Activated CD8-positive, alpha-beta memory T cell treated with anti-CD3 and anti-CD28 coated beads for 24 hours (primary cell): Measurements from ENCODE around the gene CD19.
"Not testable (repeated sequence)": the region's sequence is repeated elsewhere in the genome, so short reads cannot be mapped to it uniquely, and the experiment has no call there.

Experiments used
- DNase-seq: peaks from one replicate; pipeline ENCODE4 v3.0.0-alpha.2; 2020

Gene CD19

DNA sequence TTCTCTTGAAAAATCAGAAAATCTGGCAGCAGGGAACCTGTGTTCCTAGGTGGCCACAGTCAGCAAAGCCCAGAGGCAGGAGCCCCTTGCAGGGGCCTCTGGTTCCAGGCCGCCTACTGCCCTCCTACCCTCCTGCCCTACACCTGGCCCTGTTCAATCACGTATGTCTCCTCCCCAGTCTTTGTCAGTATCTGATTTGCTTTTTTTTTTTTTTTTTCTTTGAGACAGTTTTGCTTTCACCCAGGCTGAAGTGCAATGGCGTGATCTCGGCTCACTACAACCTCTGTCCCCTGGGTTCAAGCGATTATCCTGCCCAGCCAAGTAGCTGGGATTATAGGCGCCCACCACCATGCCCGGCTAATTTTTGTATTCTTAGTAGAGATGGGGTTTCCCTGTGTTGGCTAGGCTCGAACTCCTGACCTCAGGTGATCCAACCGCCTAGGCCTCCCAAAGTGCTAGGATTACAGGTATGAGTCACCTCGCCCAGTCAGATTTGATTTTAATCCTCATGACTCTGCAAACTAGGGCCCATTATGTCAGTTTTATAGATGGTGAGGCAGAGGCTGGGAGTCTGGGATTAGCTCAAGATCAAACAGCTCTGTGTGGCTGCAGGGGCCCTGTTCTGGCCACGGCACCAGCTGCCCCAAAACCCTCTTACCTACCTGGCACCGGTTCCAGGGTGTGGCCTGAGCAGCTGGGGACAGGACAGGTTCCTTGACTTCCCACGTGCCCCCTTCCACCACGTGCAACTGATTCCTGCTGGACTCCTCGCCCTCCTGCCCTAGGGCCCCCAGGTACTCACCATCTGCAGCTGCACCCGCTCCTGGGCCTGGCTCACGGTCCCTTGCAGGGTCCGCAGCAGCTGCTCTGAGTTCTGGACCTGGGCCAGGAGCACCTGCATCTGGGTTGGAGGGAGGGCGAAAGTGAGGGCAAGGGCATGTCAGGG lies 21.4 kb upstream of the CD19 start:
- DNase-seq = no peak

- DNase-seq = no peak
These were observed 19.2 kb upstream of the CD19 start for GRCh38 chr16:28912558-28912957.

- DNase-seq = no peak
These were observed 17.6 kb upstream of the CD19 start for GRCh38 chr16:28913946-28914724.

- DNase-seq = no peak
These were observed 16.6 kb upstream of the CD19 start for GRCh38 chr16:28915181-28915580.

DNA sequence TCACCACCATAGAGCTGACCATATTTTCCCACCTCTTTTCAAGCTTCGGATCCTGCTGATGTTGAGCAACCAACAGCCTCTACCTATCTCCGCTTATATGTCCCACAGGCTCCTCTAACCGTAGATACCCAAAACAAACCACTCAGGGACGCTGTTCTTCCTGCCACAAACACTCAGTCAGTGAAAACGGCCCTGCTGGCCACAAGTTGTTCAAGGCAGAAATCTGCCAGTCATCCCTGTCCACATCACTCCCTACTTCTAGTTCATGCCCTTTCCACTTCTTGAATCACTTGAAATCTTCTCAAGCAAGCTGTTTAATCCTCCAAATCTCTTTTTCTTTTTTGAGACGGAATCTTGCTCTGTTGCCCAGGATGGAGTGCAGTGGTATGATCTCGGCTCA lies 14.7 kb upstream of the CD19 start:
- no peak for DNase-seq

- no peak for DNase-seq
These were observed 13.1 kb upstream of the CD19 start for GRCh38 chr16:28918698-28919097.

DNA sequence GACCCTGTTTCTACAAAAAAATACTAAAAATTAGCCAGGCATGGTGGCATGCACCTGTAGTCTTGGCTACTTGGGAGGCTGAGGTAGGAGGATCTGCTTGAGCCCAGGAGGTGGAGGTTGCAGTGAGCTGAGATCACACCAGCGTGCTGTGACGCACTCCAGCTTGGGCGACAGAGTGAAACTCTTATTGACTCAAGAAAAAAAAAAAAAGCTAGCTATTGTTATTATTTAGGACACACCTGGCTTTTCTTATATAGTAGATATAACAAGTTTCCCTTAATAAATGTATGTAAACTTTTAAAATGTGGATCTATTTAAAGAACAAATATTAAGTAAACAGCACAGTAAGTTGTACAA lies 8.6 kb upstream of the CD19 start:
- DNase-seq = no peak

GRCh38 chr16:28923652-28924398 lies 7.9 kb upstream of the CD19 start:
- DNase-seq = no peak

GRCh38 chr16:28924399-28924761 lies 7.4 kb upstream of the CD19 start:
- DNase-seq = peak; percentile 61

- peak; percentile 100 for DNase-seq
These were observed 6.9 kb upstream of the CD19 start, which contains the start of gene RABEP2 for GRCh38 chr16:28924762-28925385. RABEP2 (minus strand) TSS chr16:28925238; CDS start chr16:28925163, 75 bp downstream.

- no peak for DNase-seq
These were observed 6.2 kb upstream of the CD19 start for GRCh38 chr16:28925386-28926228.

DNA sequence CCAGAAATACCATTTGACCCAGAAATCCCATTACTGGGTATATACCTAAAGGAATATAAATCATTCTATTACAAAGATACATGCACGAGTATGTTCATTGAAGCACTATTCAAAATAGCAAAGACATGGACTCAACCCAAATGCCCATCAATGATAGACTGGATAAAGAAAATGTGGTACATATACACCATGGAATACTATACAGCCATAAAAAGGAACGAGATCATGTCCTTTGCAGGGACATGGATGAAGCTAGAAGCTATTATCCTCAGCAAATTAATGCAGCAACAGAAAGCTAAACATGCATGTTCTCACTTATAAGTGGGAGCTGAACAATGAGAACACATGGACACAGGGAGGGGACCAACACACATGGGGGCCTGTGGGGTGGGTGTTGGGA lies 5.5 kb upstream of the CD19 start:
- DNase-seq = not testable (repeated sequence)

- no peak for DNase-seq
These were observed 4.0 kb upstream of the CD19 start for GRCh38 chr16:28927815-28928214.

GRCh38 chr16:28930203-28930602 lies 1.6 kb upstream of the CD19 start:
- DNase-seq = no peak

GRCh38 chr16:28930652-28931051 lies 1.1 kb upstream of the CD19 start:
- DNase-seq = no peak

- no peak for DNase-seq
These were observed 769 bp downstream of the CD19 start for GRCh38 chr16:28932339-28933141.

- no peak for DNase-seq
These were observed 1.4 kb downstream of the CD19 start for GRCh38 chr16:28933171-28933570.

- no peak for DNase-seq
These were observed 3.6 kb downstream of the CD19 start for GRCh38 chr16:28935346-28935745.

DNA sequence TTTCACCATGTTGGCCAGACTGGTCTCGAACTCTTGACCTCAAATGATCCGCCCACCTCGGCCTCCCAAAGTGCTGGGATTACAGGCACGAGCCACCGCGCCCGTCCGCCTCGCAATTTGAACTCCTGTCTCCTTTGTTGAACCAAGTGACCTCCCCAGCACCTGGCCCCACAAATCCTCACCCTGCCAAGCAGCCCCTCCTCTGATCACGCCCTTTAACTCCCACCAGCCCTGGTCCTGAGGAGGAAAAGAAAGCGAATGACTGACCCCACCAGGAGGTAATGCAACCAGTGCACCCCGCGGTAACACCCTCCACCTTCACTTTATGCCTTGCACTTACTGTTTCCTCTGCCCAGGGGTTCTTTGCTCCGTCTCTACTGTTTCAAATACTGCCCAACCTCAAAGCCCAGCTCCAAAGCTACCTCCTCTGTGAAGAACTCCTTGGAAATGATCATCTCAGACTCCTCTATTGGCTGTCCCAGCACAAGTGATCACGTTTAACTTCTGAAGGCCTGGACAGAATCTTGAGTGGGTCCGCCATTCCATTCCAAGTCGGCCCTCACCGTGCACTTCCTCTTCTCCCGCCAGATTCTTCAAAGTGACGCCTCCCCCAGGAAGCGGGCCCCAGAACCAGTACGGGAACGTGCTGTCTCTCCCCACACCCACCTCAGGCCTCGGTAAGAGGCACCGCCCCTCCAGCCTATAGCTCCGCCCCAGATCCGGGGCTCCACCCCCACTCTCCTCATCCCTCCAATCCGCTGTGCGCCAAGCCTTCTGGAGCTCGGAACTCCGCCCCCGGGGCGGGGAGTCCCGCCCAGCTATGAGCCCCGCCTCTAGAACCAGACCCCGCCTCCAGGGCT lies 4.4 kb downstream of the CD19 start:
- DNase-seq = peak; percentile 93

DNA sequence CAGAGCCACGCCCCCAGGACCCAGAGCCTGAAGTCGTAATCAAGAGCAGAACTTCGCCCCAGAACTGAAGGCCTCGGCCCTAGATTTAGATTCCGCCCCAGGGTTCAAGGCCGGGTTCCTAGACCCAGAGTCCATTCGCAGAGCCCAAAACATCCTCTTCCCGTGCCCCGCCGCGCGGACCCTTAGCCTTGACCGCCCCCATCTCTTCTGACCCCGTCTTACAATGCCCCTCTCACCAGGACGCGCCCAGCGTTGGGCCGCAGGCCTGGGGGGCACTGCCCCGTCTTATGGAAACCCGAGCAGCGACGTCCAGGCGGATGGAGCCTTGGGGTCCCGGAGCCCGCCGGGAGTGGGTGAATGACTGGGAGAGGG lies 5.0 kb downstream of the CD19 start:
- no peak for DNase-seq
